Prostate gland (tissue), 2 donors: ENCODE measurements around the gene UBE2J1.

Source experiments
- CTCF ChIP-seq, 4 experiments: fragments of 200-600 bp in 2 of 4; fragments of 450-650 bp in 2 of 4; sonication (generic) in 2 of 4; IDR thresholded peaks; 1 replicate in 3 of 4; 2 replicates in 1 of 4; pipeline ENCODE4 v1.5.1; 2016 to 2019; ENCODE audit warnings: antibody characterized with exemption in 4 of 4, mild to moderate bottlenecking in 2 of 4, moderate library complexity in 2 of 4
- POLR2A ChIP-seq: fragments of 450-650 bp; IDR thresholded peaks from one replicate; pipeline ENCODE4 v1.6.1; 2016; ENCODE audit warnings: antibody characterized with exemption, mild to moderate bottlenecking

GRCh38 chr6:89315249-89315885, 37.2 kb downstream of the UBE2J1 start, which contains the start of gene GABRR2:
- TF ChIP-seq CTCF (IDR thresholded peaks at IDR 0.05) (no peak), POLR2A (no peak)
